ENCODE results near the gene SEPTIN12. TPM values are rescaled to one million over a fixed set of nuclear protein-coding genes. Genes with fewer than 3 reads are reported as not detected.

The SEPTIN12 gene
- total and polyA plus RNA-seq, 10 of the 15 experiments (the other 5 are each of a cell fraction or from before 2014, with no cell fraction given) = not detected

GRCh38 chr16:4813251-4814003 lies 25.3 kb upstream of the SEPTIN12 start:
- Histone ChIP-seq H3K79me2 (ENCODE audit: control insufficient read depth, insufficient read depth, low read length) (no peaks in the 10 kb centered on the region), H3K27me3 (replicated peaks in 1 of 2; ENCODE audit: control insufficient read depth in 2 of 2, insufficient read depth in 2 of 2, low read length in 1 of 2) (no peaks in the 10 kb centered on the region), H3K4me3 (no peak overlapping the region), H3K27ac (ENCODE audit: control insufficient read depth, insufficient read depth) (no peak overlapping the region), H2AFZ (ENCODE audit: control insufficient read depth, low read depth, low read length) (no peak overlapping the region), H3K9ac (ENCODE audit: control insufficient read depth, insufficient read depth, low read length) (no peak overlapping the region), H4K20me1 (ENCODE audit: control insufficient read depth, insufficient read depth) (no peaks in the 10 kb centered on the region), H3K4me1 (ENCODE audit: control insufficient read depth, insufficient read depth, low read length) (no peaks in the 10 kb centered on the region), H3K9me3 (replicated peaks; ENCODE audit: control insufficient read depth, insufficient read depth, low read length) (no peaks in the 10 kb centered on the region), H3K36me3 (ENCODE audit: control insufficient read depth in 2 of 2, insufficient read depth in 2 of 2, low read length in 1 of 2) (peaks cover 21 to 28% of the 10 kb centered on the region in 2 experiments), H3K4me2 (ENCODE audit: control insufficient read depth, insufficient read depth) (no peak overlapping the region)
- ChIA-PET RAD21 (ENCODE audit: unreplicated experiment) (no interaction called here), SMC1A (ENCODE audit: uncharacterized antibody, unreplicated experiment) (no interaction called here), POLR2A (interaction anchor here (0.7 kb wide), 1 partner anchor 345 kb away, joined by 4 read pairs; no protein-coding TSS in a partner anchor), CTCF (no interaction called here)
- intact Hi-C loops (cut with micrococcal nuclease; ENCODE audit: unreplicated experiment) (no loop called here), in situ Hi-C loops (cut with MboI) (no loop called here)
- ATAC-seq (no peak), DNase-seq (ENCODE audit: low read depth, low spot score) (no peak), FAIRE-seq (no peak)
- 97% methylated on average over 16 of the region's 16 CpGs for WGBS (ENCODE audit: insufficient coverage, insufficient replicate concordance, low lambda C conversion rate, missing lambda C conversion rate)
- TF ChIP-seq POLR2A (IDR thresholded peaks at IDR 0.05; ENCODE audit: low read depth, low read length) (no peak), GATAD2B (conservative IDR thresholded peaks at IDR 0.05; ENCODE audit: low read depth) (no peak), JUND (IDR thresholded peaks at IDR 0.05; ENCODE audit: low read depth, low read length) (no peak), CREB1 (IDR thresholded peaks at IDR 0.05; ENCODE audit: low read depth) (no peak), NBN (IDR thresholded peaks at IDR 0.05) (no peak), ZZZ3 (IDR thresholded peaks at IDR 0.05; ENCODE audit: control insufficient read depth, insufficient read length, low read depth) (no peak), POLR2AphosphoS5 (IDR thresholded peaks at IDR 0.05; ENCODE audit: low read length) (no peak), IRF4 (IDR thresholded peaks at IDR 0.05; ENCODE audit: low read depth, low read length) (no peak), BCLAF1 (IDR thresholded peaks at IDR 0.05) (no peak), SMAD5 (IDR thresholded peaks at IDR 0.05; ENCODE audit: low read depth) (no peak)
- BruUV-seq (replicated peaks) = no TSS peak
